ENCODE results near the gene GRIK2.
A peak's percentile ranks its signal among the peaks of the same experiment; 100 is the strongest.
"Not testable (repeated sequence)": the region's sequence is repeated elsewhere in the genome, so short reads cannot be mapped to it uniquely, and the experiment has no call there.

The GRIK2 gene

DNA sequence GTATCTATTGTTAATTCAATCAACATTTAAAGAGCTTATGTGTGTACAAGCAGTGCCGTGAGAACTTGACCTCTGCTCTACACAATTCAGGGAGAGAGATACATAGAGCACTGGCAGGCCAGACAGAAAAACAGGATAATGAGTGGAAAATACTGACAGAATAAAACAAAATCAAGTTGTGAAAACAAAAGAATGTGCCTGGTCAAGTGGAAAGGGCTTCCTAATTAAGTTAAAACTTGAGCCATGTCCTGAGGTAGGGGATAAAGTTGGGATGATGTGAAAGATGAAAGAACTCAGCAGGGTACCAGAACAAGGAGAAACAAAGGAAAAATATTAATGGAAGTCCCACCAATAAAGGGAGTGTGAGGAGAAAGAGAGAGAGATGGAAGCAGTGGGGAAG, 672.8 kb downstream of the GRIK2 start:
- DNase-seq: no peak

DNA sequence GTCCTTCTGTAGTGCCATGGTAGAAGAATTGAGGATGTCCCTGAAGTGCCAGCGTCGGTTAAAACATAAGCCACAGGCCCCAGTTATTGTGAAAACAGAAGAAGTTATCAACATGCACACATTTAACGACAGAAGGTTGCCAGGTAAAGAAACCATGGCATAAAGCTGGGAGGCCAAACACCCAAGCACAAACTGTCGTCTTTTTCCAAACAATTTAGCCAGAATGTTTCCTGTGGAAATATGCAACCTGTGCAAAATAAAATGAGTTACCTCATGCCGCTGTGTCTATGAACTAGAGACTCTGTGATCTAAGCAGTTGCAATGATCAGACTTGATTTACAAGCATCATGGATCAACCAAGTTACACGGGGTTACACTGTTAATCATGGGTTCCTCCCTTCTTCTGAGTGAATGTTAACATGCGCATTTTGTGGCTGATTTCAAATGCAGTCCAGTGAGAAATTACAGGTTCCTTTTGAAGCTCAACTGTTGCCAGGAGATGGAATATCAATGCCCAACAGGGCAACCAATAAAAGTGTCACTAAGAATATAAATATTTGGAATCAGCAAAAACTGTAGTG, 674.9 kb downstream of the GRIK2 start:
- DNase-seq: no peak

DNA sequence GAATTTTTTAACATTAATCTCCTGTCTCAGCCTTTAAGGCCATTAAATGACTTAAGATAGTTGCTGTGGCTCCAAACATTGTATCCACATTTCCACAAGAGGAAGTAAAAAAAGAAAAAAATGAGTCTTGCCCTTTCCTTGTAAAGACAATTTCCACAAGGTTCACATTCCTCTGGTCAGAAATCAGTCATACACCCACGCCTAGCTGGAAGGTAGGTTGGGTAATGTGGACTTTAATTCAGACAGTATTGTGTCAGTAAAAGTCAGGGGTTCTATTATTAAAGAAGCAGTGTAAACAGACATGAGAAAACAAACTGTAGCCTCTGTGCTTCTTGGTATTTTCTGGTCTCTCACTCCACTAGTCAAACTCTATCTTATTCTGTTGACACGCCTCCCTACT, 682.0 kb downstream of the GRIK2 start:
- DNase-seq: no peak

DNA sequence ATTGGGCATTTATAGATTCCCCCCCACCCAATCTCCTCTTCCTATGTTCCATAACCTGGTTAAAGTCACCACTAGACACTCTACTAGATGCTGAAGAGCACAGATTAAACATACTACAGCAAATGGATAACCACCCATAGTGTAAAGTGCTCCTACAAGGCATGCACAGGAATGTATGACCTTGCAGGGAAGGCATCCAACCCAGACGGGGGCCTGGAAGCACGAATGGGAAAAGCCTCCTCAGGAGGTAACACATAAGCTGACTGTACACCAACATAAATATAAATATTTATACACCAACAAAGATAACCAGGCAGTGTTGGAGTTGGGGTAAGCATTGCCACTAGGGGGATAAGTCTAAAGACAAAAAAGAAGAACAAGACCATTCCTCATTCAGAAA, 691.7 kb downstream of the GRIK2 start:
- DNase-seq: no peak

DNA sequence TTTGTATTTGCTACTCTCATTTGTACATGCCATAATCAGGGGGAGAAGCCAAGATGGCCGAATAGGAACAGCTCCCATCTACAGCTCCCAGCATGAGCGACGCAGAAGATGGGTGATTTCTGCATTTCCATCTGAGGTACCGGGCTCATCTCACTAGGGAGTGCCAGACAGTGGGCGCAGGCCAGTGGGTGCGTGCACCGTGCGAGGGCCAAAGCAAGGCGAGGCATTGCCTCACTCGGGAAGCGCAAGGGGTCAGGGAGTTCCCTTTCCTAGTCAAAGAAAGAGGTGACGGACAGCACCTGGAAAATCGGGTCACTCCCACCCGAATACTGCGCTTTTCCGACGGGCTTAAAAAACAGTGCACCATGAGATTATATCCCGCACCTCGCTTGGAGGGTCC, 694.7 kb downstream of the GRIK2 start:
- DNase-seq: not testable (repeated sequence)

DNA sequence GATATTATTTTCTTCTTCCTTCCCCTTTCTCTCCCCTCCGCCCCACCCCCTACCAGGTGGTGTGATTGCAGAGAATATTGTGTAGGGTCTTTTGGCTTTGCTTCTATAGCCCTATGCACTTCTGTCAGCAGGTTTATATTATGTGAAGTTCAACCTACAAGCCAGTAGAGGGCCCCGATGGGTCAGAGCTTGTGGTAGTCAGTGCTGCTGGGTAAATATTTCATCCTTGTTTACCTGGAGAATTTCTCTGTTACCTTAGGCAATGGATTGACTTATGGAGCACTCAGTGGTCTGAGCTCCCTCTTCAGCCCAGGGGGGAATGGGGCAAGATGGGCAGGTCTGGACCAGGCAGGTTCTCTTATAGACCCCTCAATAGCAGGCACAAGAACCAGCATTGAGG, 720.9 kb downstream of the GRIK2 start:
- DNase-seq: peak; percentile 15 to 18

DNA sequence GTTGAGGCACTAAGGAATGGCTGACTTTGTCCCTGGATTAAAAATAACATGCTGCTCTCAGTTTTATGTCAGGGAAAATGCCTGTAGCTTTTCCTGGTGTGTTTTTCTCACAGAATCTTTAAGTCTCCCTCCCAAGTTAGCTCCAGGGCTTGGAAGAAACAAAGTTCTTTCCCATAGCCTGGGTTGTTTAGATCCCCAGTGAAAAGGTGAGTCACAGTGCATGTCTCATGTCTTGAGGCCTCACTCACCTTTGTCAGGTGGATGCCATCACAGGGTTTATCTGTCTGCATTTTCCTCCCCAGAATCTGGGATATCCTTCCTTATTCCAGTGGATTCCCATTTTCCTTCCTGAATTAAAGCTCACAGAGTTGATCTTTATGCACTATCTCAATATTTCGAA, 722.4 kb downstream of the GRIK2 start:
- no peak for DNase-seq

DNA sequence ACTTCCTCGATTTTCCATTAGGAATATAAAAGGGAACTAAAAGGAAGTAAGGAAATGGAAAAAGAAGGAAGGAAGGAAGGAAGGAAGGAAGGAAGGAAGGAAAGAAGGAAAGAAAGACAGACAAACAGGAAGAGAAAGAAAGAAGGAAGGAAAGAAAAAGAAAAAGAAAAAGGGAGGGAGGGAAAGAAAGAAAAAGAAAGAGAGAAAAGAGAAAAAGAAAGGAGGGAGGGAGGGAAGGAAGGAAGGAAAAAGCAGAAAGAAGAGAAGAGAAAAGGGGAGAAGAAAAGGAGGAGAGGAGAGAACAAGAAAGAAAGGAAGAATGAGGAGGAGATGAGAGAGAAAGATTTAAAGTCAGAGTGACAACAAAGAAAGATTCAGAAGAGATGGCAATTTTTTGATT, 724.5 kb downstream of the GRIK2 start:
- no peak for DNase-seq
